B cell (primary cell): Measurements from ENCODE around the gene ST6GAL1. TPM values are rescaled to one million over a fixed set of nuclear protein-coding genes. Genes with fewer than 3 reads are reported as not detected.
A peak's percentile ranks its signal among the peaks of the same experiment; 100 is the strongest.
"Not testable (repeated sequence)": the region's sequence is repeated elsewhere in the genome, so short reads cannot be mapped to it uniquely, and the experiment has no call there.

Experiments used
- ATAC-seq: fragments of 200-7000 bp; cut with Tn5 transposase; one replicate; pipeline ENCODE4 v1.10.0; 2021; ENCODE audit warnings: low read depth, mild to moderate bottlenecking, moderate number of reproducible peaks, moderate library complexity
- CTCF ChIA-PET: fragments of 350-600 bp; sonication (Branson Sonifier 250); formaldehyde crosslinking; loops from one replicate; lab custom pipeline; 2021; ENCODE audit warnings: antibody characterized with exemption, inconsistent platforms; lab: Charles Lee
- POLR2A ChIA-PET: fragments of 350-600 bp; sonication (Branson Sonifier 250); formaldehyde crosslinking; loops from one replicate; lab custom pipeline; 2021; ENCODE audit warnings: antibody characterized with exemption; lab: Charles Lee
- DNase-seq: peaks from one replicate; pipeline ENCODE4 v3.0.0; 2013
- H2AFZ ChIP-seq: 2 replicates; pipeline ENCODE4 v1.6.1; 2012; ENCODE audit warnings: mild to moderate bottlenecking, low read depth, low read length; ENCODE audit not compliant: insufficient read depth, poor library complexity, severe bottlenecking
- H3K27ac ChIP-seq, 2 donors: 1 replicate in 1 of 2; 2 replicates in 1 of 2; pipeline ENCODE4 v1.5.1; 2012 to 2013; ENCODE audit warnings: low read length in 2 of 2, mild to moderate bottlenecking in 2 of 2, moderate library complexity in 1 of 2
- H3K27me3 ChIP-seq, 4 experiments: fragments of 200-600 bp in 1 of 4; sonication (generic) in 1 of 4; replicated peaks in 1 of 4; 1 replicate in 2 of 4; 2 replicates in 2 of 4; pipeline versions ENCODE4 v1.6.1 to v1.7.0; 2013 to 2016; ENCODE audit warnings: low read length in 3 of 4, mild to moderate bottlenecking in 2 of 4, mixed read lengths in 1 of 4, moderate library complexity in 1 of 4; ENCODE audit not compliant: insufficient read depth in 4 of 4, control insufficient read depth in 3 of 4; ENCODE audit errors: control extremely low read depth in 1 of 4
- H3K36me3 ChIP-seq, 2 experiments: replicated peaks in 1 of 2; 1 replicate in 1 of 2; 2 replicates in 1 of 2; pipeline versions ENCODE4 v1.6.1 to v1.7.1; 2013; ENCODE audit warnings: low read length in 1 of 2; ENCODE audit not compliant: insufficient read depth in 2 of 2, control insufficient read depth in 1 of 2; ENCODE audit errors: control extremely low read depth in 1 of 2, extremely low read depth in 1 of 2
- H3K4me1 ChIP-seq, 2 donors: fragments of 200-600 bp in 1 of 2; sonication (generic) in 1 of 2; 1 replicate in 1 of 2; 2 replicates in 1 of 2; pipeline versions ENCODE4 v1.5.1 to v1.6.1; 2013 to 2017; ENCODE audit warnings: low read length in 2 of 2; ENCODE audit not compliant: control insufficient read depth in 2 of 2, insufficient read depth in 2 of 2
- H3K4me2 ChIP-seq: replicated peaks from 2 replicates; pipeline ENCODE3; 2012; ENCODE audit warnings: mild to moderate bottlenecking, low read depth, low read length; ENCODE audit not compliant: poor library complexity, severe bottlenecking
- H3K4me3 ChIP-seq, 5 experiments: fragments of 200-600 bp in 1 of 5; sonication (generic) in 1 of 5; 1 replicate in 3 of 5; 2 replicates in 2 of 5; pipeline versions ENCODE4 v1.5.1 to v1.7.0; 2011 to 2016; ENCODE audit warnings: low read length in 4 of 5, mild to moderate bottlenecking in 4 of 5, low read depth in 2 of 5, control low read depth in 1 of 5, moderate library complexity in 1 of 5; ENCODE audit not compliant: insufficient read depth in 1 of 5; ENCODE audit errors: control extremely low read depth in 1 of 5, extremely low read depth in 1 of 5
- H3K79me2 ChIP-seq: fragments of 200-600 bp; sonication (generic); one replicate; pipeline ENCODE4 v1.6.0; 2016; ENCODE audit warnings: low read length; ENCODE audit not compliant: control insufficient read depth, insufficient read depth
- H3K9ac ChIP-seq: fragments of 200-600 bp; sonication (generic); 2 replicates; pipeline ENCODE4 v1.6.1; 2017; ENCODE audit warnings: mild to moderate bottlenecking, low read length, moderate library complexity
- H3K9me3 ChIP-seq, 3 donors: one replicate each; pipeline versions ENCODE4 v1.6.1 to v1.7.1; 2013; ENCODE audit warnings: low read length in 2 of 3; ENCODE audit not compliant: control insufficient read depth in 2 of 3, insufficient read depth in 1 of 3; ENCODE audit errors: control extremely low read depth in 1 of 3
- H4K20me1 ChIP-seq: 2 replicates; pipeline ENCODE4 v1.6.0; 2012; ENCODE audit warnings: mild to moderate bottlenecking, low read length; ENCODE audit not compliant: insufficient read depth, control insufficient read depth, poor library complexity, severe bottlenecking
- H3K27ac Mint-ChIP-seq: one replicate; pipeline ENCODE4 v1.8.0; 2021; ENCODE audit warnings: mixed read lengths
- H3K27me3 Mint-ChIP-seq: one replicate; pipeline ENCODE4 v1.8.0; 2021; ENCODE audit warnings: mixed read lengths
- H3K4me1 Mint-ChIP-seq: one replicate; pipeline ENCODE4 v1.8.0; 2021; ENCODE audit warnings: mixed read lengths
- H3K4me3 Mint-ChIP-seq: one replicate; pipeline ENCODE4 v1.8.0; 2021; ENCODE audit warnings: mixed read lengths
- H3K9me3 Mint-ChIP-seq: one replicate; pipeline ENCODE4 v1.8.0; 2022; ENCODE audit warnings: mixed read lengths; ENCODE audit not compliant: insufficient read depth
- CTCF ChIP-seq: fragments of 200-600 bp; IDR thresholded peaks from one replicate; pipeline ENCODE4 v1.8.0; 2022; ENCODE audit warnings: antibody characterized with exemption, mild to moderate bottlenecking
- EZH2 ChIP-seq: IDR thresholded peaks from 2 replicates; pipeline ENCODE4 v1.6.1; 2012; ENCODE audit warnings: borderline replicate concordance, low read depth, mild to moderate bottlenecking, moderate library complexity, low read length; ENCODE audit not compliant: insufficient read depth, poor library complexity, severe bottlenecking
- WGBS: methylation state at CpG from one replicate; pipeline ENCODE4 v1.1.5; 2013; ENCODE audit warnings: missing lambda C conversion rate; ENCODE audit not compliant: insufficient coverage; 5-methylcytosine and 5-hydroxymethylcytosine counted together
- intact Hi-C: fragments of 100-400 bp; cut with micrococcal nuclease; formaldehyde crosslinking; loops from one replicate; pipeline ENCODE4 v1.10.0; 2022
- polyA plus RNA-seq: library from polyadenylated mRNA; depleted of rRNA; stranded (reverse); fragments of >200 nt; gene quantifications from 2 replicates; pipeline ENCODE4 v1.2.3, GENCODE V29; 2012
- total RNA-seq, 2 donors: library from RNA; stranded (reverse); fragments of 120-200 nt in 1 of 2; gene quantifications; 1 replicate in 1 of 2; 2 replicates in 1 of 2; pipeline versions ENCODE4 v1.2.3 to v1.2.4, GENCODE V29; 2013 to 2022

The ST6GAL1 gene
- total and polyA plus RNA-seq, 2 donors (not counting 1 experiment from before 2014, with no cell fraction given): 174 to 563 TPM

GRCh38 chr3:186907075-186907474 lies 23.3 kb upstream of the ST6GAL1 start:
- H3K27ac ChIP-seq, H3K79me2 ChIP-seq, H3K9ac ChIP-seq, H3K4me3 Mint-ChIP-seq, ATAC-seq, H2AFZ ChIP-seq, DNase-seq, intact Hi-C loops, H3K27me3 ChIP-seq, H4K20me1 ChIP-seq, H3K4me2 ChIP-seq, H3K4me3 ChIP-seq, H3K27me3 Mint-ChIP-seq, H3K36me3 ChIP-seq: not testable (repeated sequence)
- CTCF ChIA-PET: interaction anchor here (1.2 kb wide), 1 partner anchor 24 kb away, joined by 3 read pairs; no protein-coding TSS in a partner anchor
- peaks cover 24% of the 10 kb centered on the region for H3K9me3 Mint-ChIP-seq
- Histone ChIP-seq H3K4me1 (peaks cover 18 to 26% of the 10 kb centered on the region in 2 donors), H3K9me3 (peaks cover 1 to 33% (median 16%) of the 10 kb centered on the region in 3 donors)
- POLR2A ChIA-PET: interaction anchor here (0.9 to 2.8 kb wide), 2 partner anchors 20 to 24 kb away, joined by 3 to 16 read pairs; partner anchors contain the start of gene ST6GAL1
- 100% methylated on average over 1 of the region's 3 CpGs for WGBS
- peaks cover 34% of the 10 kb centered on the region for H3K4me1 Mint-ChIP-seq
- H3K27ac Mint-ChIP-seq: peak overlapping the region; percentile 46

- H3K4me1 Mint-ChIP-seq: peaks cover 35% of the 10 kb centered on the region
- H3K4me2 ChIP-seq: peak overlapping the region; percentile 54
- intact Hi-C loops: loop anchor here (1.0 kb wide), 1 partner anchor 21 kb away; the partner anchor contains the start of gene ST6GAL1
Observed at GRCh38 chr3:186909078-186909853, 21.1 kb upstream of the ST6GAL1 start.

More at GRCh38 chr3:186909078-186909853, 21.1 kb upstream of the ST6GAL1 start:
- WGBS: 47% methylated on average over 16 of the region's 17 CpGs
- Histone ChIP-seq H3K9ac (peak overlapping the region; percentile 53), H3K79me2 (no peaks in the 10 kb centered on the region), H3K27me3 (no peaks in the 10 kb centered on the region), H3K27ac (peak overlapping the region; percentile 74), H3K4me1 (peaks cover 17 to 18% of the 10 kb centered on the region in 2 donors), H4K20me1 (no peaks in the 10 kb centered on the region), H3K4me3 (peak overlapping the region in 3 of 5 experiments; percentile 8 to 47 (median 30)), H2AFZ (peak overlapping the region; percentile 84), H3K9me3 (peaks cover 0 to 32% (median 16%) of the 10 kb centered on the region in 3 donors), H3K36me3 (no peaks in the 10 kb centered on the region)
- DNase-seq: peak; percentile 72
- H3K27me3 Mint-ChIP-seq: no peaks in the 10 kb centered on the region
- peak overlapping the region; percentile 94 for H3K27ac Mint-ChIP-seq
- CTCF ChIA-PET: interaction anchor here (0.7 to 1.7 kb wide), 7 partner anchors 10 to 253 kb away, joined by 3 to 14 read pairs (median 3); partner anchors contain the start of gene ST6GAL1
- H3K9me3 Mint-ChIP-seq: peaks cover 22% of the 10 kb centered on the region
- POLR2A ChIA-PET: interaction anchor here (0.6 to 2.8 kb wide), 5 partner anchors 15 to 117 kb away, joined by 3 to 16 read pairs (median 4); partner anchors contain the start of gene ST6GAL1
- peak; percentile 95 for ATAC-seq
- H3K4me3 Mint-ChIP-seq: peak overlapping the region; percentile 78
- no peak for TF ChIP-seq CTCF
- no peak for TF ChIP-seq EZH2
